HUES64 (cell line): ENCODE results near the gene LEUTX. TPM values are rescaled to one million over a fixed set of nuclear protein-coding genes. Genes with fewer than 3 reads are reported as not detected.

Source experiments
- H3K27ac ChIP-seq: 2 replicates; pipeline ENCODE4 v1.7.0; 2013; ENCODE audit warnings: low read depth, low read length, inconsistent platforms
- H3K27me3 ChIP-seq: 2 replicates; pipeline ENCODE4 v1.6.1; 2013; ENCODE audit warnings: mild to moderate bottlenecking, low read length; ENCODE audit not compliant: insufficient read depth
- H3K36me3 ChIP-seq: 2 replicates; pipeline ENCODE4 v1.6.1; 2013; ENCODE audit warnings: mild to moderate bottlenecking, low read length; ENCODE audit not compliant: insufficient read depth
- H3K4me1 ChIP-seq: 2 replicates; pipeline ENCODE4 v1.6.1; 2013; ENCODE audit warnings: mild to moderate bottlenecking, low read length, moderate library complexity; ENCODE audit not compliant: insufficient read depth
- H3K4me3 ChIP-seq: 2 replicates; pipeline ENCODE4 v1.5.1; 2013; ENCODE audit warnings: mild to moderate bottlenecking, low read length, moderate library complexity
- H3K9ac ChIP-seq: 2 replicates; pipeline ENCODE4 v1.6.1; 2013; ENCODE audit warnings: mild to moderate bottlenecking, low read depth, low read length
- H3K9me3 ChIP-seq: 2 replicates; pipeline ENCODE4 v1.6.1; 2013; ENCODE audit warnings: low read depth, low read length; ENCODE audit not compliant: insufficient read depth
- WGBS: fragments of 150-250, 120-280 bp; methylation state at CpG from one replicate; pipeline ENCODE4 v1.1.7; 2013; ENCODE audit warnings: missing lambda C conversion rate; 5-methylcytosine and 5-hydroxymethylcytosine counted together
- polyA plus RNA-seq, 2 experiments: library from polyadenylated mRNA; stranded (reverse); fragments of 50-300 nt; gene quantifications; one replicate each; pipeline ENCODE4 v1.2.3, GENCODE V29; 2013

Gene LEUTX
- not detected for polyA plus RNA-seq (2013, experiment 1 of 2)
- not detected for polyA plus RNA-seq (2013, experiment 2 of 2)

DNA sequence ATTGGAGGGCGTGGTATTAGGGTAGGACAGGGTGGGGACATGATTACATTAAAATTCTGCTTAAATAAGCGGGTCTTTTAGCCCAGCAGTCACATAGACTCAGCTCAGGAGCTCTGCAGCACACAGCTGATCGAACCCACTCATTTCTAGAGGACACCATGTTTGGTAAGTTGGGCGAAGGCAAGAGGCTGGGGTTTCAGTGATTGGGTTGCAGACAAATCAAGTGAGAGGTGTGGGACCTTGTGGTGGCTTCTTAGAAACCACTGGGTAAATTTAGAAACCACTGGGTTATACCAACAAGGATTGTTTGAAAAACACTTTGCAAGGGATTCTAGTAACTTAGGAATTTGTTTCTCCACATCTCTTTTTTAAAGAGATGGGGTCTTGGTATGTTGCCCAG is at the start of gene LEUTX:
Gene LEUTX, plus strand, starts transcription at position 92 of the 400 bp plus-strand sequence. Its CDS starts 67 bp downstream, at position 159.
- H3K4me1 ChIP-seq, result no peaks in the 10 kb centered on the region
- 79% methylated on average over 4 of the region's 4 CpGs for WGBS
- H3K36me3 ChIP-seq, result no peaks in the 10 kb centered on the region
- no peak within 1 kb of the TSS for H3K9ac ChIP-seq
- no peaks in the 10 kb centered on the region for H3K27me3 ChIP-seq
- H3K9me3 ChIP-seq, result no peaks in the 10 kb centered on the region
- no peak within 1 kb of the TSS for H3K4me3 ChIP-seq
- H3K27ac ChIP-seq, result no peak within 1 kb of the TSS

DNA sequence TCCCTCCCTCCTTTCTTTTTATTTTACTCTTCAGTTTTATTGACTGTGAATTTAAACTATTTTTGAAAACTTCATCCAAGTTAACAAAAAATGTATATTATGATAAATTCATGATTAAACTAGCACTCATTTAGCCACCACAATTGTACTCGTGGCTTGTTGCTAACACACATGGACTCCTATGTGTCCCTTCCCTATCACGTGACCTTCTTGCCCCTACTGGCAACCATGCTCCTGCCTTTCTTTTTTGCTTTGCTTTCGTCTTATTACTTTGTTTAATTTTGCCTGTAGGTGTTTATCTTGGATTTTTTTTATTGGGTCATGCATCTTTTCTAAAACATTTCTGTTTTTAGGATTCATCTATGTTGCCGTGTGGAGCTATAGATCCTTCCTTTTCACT is 49.1 kb upstream of the LEUTX start:
- Histone ChIP-seq H3K27ac (no peak overlapping the region), H3K9me3 (no peaks in the 10 kb centered on the region), H3K36me3 (no peaks in the 10 kb centered on the region), H3K27me3 (peaks cover 3% of the 10 kb centered on the region; the same call in 1 of the 2 replicates), H3K4me3 (no peak overlapping the region), H3K9ac (no peak overlapping the region), H3K4me1 (no peaks in the 10 kb centered on the region)
- 82% methylated on average over 2 of the region's 4 CpGs for WGBS

DNA sequence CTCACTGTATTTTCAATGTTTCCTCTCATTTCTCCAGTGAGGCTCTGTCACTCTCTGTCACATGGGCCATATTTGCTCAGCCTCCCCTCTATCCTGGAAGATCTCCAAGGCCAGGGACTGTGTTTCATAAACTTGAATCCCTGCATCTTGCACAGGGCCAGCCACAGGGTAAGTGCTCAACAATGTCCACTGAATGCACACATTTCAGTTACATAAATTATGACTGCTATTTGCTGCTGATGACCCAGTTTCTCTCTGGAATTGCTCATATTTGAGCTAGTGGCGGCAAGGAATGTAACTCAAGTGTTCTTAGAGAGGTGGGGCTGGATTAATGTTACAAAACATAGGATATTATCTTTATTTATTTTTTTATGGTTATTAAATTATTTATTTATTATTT is 47.0 kb upstream of the LEUTX start:
- H3K9ac ChIP-seq, result no peak overlapping the region
- no peak overlapping the region for H3K4me3 ChIP-seq
- H3K36me3 ChIP-seq, result no peaks in the 10 kb centered on the region
- 100% methylated on average over 1 of the region's 1 CpG for WGBS
- H3K27me3 ChIP-seq, result peaks cover 3% of the 10 kb centered on the region; the same call in 1 of the 2 replicates
- no peaks in the 10 kb centered on the region for H3K4me1 ChIP-seq
- no peaks in the 10 kb centered on the region for H3K9me3 ChIP-seq
- H3K27ac ChIP-seq, result no peak overlapping the region

DNA sequence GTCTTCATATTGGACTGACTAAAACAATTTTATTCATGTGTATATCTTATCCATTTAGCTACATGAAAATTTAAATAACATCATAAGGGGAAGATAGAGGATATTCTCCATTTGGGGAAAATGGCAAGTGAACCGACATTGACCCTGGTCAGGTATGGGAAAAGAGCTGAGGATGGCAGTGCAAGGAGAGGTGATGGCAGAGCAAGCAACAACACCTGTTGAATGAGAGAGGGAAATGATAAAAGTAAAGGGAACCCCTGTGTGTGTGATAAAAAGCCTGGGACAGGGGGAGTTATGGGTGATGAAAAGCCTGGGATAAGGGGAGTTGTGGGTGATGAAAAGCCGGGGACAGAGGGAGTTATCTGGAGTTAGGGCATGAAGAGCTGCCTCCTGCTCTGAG is 44.8 kb upstream of the LEUTX start:
- 85% methylated on average over 2 of the region's 2 CpGs for WGBS
- H3K9ac ChIP-seq, result no peak overlapping the region
- H3K9me3 ChIP-seq, result no peaks in the 10 kb centered on the region

GRCh38 chr19:39735688-39736087 is 43.0 kb upstream of the LEUTX start:
- no peaks in the 10 kb centered on the region for H3K4me1 ChIP-seq
- H3K27ac ChIP-seq, result no peak overlapping the region
- 94% methylated on average over 1 of the region's 3 CpGs for WGBS
- H3K9ac ChIP-seq, result no peak overlapping the region
- no peak overlapping the region for H3K4me3 ChIP-seq
- no peaks in the 10 kb centered on the region for H3K27me3 ChIP-seq
- no peaks in the 10 kb centered on the region for H3K36me3 ChIP-seq
- no peaks in the 10 kb centered on the region for H3K9me3 ChIP-seq

More for the DNA sequence above, 44.8 kb upstream of the LEUTX start:
- Histone ChIP-seq H3K4me1 (no peaks in the 10 kb centered on the region), H3K36me3 (no peaks in the 10 kb centered on the region), H3K27me3 (peaks cover 3% of the 10 kb centered on the region; the same call in 1 of the 2 replicates), H3K4me3 (no peak overlapping the region), H3K27ac (no peak overlapping the region)

DNA sequence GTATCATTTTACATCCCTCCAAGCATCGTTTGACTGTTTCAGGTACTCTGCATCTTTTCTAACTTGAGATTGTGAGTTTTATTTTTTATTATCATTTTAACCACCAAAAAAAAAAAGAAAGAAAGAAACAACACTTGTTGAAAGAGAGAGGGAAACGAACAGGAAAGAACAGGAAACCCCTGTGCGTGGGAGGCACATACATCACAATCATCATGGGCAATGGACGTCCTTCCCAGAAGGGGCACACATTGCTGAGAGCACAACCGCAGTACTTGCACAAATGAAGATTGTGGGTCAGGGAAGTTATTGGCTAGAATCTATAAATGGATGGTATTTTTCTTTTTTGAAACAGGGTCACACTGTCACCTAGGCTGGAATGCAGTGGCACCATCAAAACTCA is 42.6 kb upstream of the LEUTX start:
- H3K27ac ChIP-seq, result no peak overlapping the region
- H3K36me3 ChIP-seq, result no peaks in the 10 kb centered on the region
- 54% methylated on average over 4 of the region's 5 CpGs for WGBS
- no peaks in the 10 kb centered on the region for H3K27me3 ChIP-seq
- no peaks in the 10 kb centered on the region for H3K9me3 ChIP-seq
- no peak overlapping the region for H3K9ac ChIP-seq
- no peak overlapping the region for H3K4me3 ChIP-seq
- no peaks in the 10 kb centered on the region for H3K4me1 ChIP-seq

DNA sequence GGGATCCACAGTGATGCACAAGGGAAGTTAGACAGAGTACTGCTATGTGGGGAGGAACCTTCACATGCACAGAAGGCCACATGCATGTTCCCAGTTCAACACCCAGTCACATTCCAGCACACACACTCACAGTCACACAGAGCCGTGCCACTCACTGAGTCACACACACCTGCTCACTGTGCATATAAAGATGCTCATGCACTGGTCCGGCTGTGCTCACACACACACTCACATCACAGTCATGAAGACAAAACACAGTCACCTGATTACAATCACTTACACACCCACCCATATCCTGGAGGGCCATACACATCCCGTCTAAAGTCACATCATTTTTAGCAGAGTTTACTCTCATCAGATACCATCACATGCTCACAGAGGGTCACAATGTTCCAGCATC is 41.3 kb upstream of the LEUTX start:
- 88% methylated on average over 3 of the region's 3 CpGs for WGBS
- no peaks in the 10 kb centered on the region for H3K9me3 ChIP-seq
- H3K9ac ChIP-seq, result no peak overlapping the region
- H3K27me3 ChIP-seq, result no peaks in the 10 kb centered on the region
- H3K27ac ChIP-seq, result no peak overlapping the region
- H3K36me3 ChIP-seq, result no peaks in the 10 kb centered on the region
- H3K4me3 ChIP-seq, result no peak overlapping the region
- no peaks in the 10 kb centered on the region for H3K4me1 ChIP-seq

- H3K27me3 ChIP-seq, result peaks cover 2% of the 10 kb centered on the region; the same call in 1 of the 2 replicates
- H3K27ac ChIP-seq, result no peak within 1 kb of the TSS
- WGBS, result 56% methylated on average over 3 of the region's 3 CpGs
- no peaks in the 10 kb centered on the region for H3K36me3 ChIP-seq
- no peaks in the 10 kb centered on the region for H3K9me3 ChIP-seq
- H3K4me1 ChIP-seq, result no peaks in the 10 kb centered on the region
- H3K4me3 ChIP-seq, result no peak within 1 kb of the TSS
- no peak within 1 kb of the TSS for H3K9ac ChIP-seq
Observed at GRCh38 chr19:39737891-39738290, 40.8 kb upstream of the LEUTX start, which contains the start of gene CLC. Gene CLC, minus strand, starts transcription at chr19:39738029. Its CDS starts 77 bp downstream, at chr19:39737952.

GRCh38 chr19:39738814-39739213 is 39.8 kb upstream of the LEUTX start:
- Histone ChIP-seq H3K27me3 (peaks cover 5% of the 10 kb centered on the region; the same call in 1 of the 2 replicates), H3K9ac (no peak overlapping the region), H3K9me3 (no peaks in the 10 kb centered on the region), H3K4me3 (no peak overlapping the region), H3K36me3 (no peaks in the 10 kb centered on the region), H3K4me1 (no peaks in the 10 kb centered on the region), H3K27ac (no peak overlapping the region)
- WGBS, result 89% methylated on average over 3 of the region's 3 CpGs

DNA sequence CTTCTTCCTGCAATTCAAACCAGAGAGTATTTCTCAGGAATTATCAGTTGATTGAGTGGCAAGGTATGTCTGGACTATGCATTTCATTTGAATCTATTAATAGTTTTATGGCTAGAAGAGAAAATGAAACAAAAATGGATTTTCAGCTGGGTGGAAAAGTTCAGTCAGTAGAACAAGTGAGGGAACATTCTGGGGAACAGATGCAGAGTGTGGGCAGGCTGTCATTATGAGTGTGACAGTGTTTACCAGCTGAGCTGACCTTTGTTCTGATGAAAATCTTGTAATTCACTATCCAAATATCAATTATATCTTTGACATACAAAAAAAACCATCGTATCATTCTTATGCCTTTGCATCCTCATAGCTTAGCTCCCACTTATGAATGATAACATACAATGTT is 38.3 kb upstream of the LEUTX start:
- no peak overlapping the region for H3K4me3 ChIP-seq
- WGBS, result 100% methylated on average over 1 of the region's 1 CpG
- H3K9ac ChIP-seq, result no peak overlapping the region
- H3K27me3 ChIP-seq, result peaks cover 5% of the 10 kb centered on the region; the same call in 1 of the 2 replicates
- no peak overlapping the region for H3K27ac ChIP-seq
- H3K36me3 ChIP-seq, result no peaks in the 10 kb centered on the region
- H3K4me1 ChIP-seq, result no peaks in the 10 kb centered on the region
- H3K9me3 ChIP-seq, result no peaks in the 10 kb centered on the region

GRCh38 chr19:39745643-39746042 is 33.0 kb upstream of the LEUTX start:
- H3K36me3 ChIP-seq, result no peaks in the 10 kb centered on the region
- no peaks in the 10 kb centered on the region for H3K4me1 ChIP-seq
- 83% methylated on average over 3 of the region's 3 CpGs for WGBS
- no peak overlapping the region for H3K4me3 ChIP-seq
- no peak overlapping the region for H3K27ac ChIP-seq
- no peaks in the 10 kb centered on the region for H3K9me3 ChIP-seq
- no peak overlapping the region for H3K9ac ChIP-seq
- peaks cover 14% of the 10 kb centered on the region; the same call in 1 of the 2 replicates for H3K27me3 ChIP-seq
